Cerebellar nuclear complex (tissue), 1 donor: ENCODE data around the gene IRAK1.

Experiments
- DNase-seq, 2 experiments: peaks; one replicate each; lab custom pipeline; 2025; lab: John Stamatoyannopoulos, UW

Gene IRAK1

DNA sequence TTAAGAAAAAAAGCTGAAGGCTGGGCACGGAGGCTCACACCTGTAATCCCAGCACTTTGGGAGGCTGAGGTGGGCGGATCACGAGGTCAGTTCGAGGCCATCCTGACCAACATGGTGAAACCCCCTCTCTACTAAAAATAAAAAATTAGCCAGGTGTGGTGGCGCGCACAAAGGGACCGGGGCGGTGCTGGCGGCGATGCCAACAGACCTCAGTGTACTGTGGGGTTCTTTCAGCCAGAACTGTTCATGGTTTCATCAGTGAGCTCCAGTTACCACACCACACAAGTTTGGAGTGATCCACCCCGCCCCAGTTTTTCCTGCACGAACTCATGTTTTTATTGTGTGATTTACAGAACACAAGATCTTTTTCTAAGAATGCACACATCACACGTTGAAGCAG lies 21.2 kb upstream of the IRAK1 start:
- no peak for DNase-seq

DNA sequence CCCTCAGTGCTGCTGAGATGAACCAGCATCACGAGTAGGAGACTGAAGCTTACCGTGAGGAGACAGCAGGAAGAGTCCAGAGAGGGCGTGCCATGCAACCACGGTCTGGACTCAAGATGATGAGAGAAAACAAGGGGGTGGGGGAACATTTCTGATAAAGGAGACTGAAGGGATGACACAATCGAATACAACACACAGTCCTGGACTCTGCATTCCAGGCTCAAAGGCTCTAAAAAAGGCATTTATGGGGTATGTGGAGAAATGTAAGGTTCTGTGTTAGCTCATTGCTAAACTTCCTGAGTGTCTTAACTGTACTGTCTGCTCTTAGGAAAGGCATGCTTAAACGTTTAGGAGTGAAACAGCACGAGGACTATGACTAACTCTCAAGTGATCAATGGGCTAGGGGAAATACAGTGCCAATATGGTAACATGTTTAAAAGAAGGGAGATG lies 20.6 kb upstream of the IRAK1 start:
- no peak for DNase-seq

DNA sequence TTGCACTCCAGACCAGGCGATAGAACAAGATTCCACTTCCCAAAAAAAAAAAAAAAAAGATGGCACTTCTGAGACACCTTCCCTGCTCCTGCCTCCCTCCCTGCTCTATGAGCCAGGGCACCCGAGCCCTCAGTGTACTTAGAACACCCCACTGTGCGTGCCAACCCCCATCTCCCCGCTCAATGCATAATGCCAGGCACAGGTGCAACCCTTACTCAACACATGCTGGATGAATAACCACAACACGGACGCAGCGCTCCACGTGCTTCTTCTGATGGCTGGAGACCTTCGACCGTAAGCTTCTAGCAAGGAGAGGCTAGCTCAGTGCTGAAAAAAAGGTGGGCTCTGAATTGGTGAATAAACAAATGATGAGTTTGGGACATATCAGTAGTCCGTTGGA lies 19.9 kb upstream of the IRAK1 start:
- no peak for DNase-seq

DNA sequence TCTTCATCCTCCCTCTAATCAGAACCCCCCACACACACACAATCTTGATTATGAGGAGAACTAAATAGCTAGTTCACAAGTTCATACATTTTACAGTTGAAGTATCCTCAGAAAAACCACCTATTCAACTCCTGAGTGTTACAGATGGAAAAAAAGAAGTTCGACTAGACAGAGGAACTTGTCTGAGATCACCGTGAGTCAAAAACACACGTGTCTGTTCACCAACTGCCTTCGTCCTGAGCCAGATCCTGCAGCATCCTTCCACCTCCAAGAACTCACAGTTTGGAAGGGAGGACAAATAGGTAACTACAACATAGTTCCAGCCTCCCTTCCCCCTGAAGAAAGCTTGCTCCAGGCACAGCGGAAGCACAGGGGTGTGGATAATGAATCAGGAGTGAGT lies 19.0 kb upstream of the IRAK1 start:
- DNase-seq, result no peak

DNA sequence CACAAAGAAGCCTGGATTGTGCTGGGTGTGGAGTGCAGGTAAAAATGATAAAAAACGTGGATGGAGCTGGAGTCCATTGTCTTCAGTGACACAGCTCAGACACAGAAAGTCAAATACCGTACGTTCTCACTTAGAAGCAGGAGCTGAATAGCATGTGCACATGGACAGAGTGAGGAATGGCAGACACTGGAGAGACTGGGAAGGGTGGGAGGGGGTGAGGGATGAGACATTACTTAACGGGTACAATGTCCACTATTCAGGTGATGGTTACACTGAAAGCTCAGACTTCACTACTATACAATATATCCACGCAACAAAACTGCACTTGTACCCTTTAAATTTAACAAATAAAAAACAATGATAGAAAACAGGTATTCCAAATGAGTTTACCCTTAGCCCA lies 18.1 kb upstream of the IRAK1 start:
- no peak for DNase-seq

DNA sequence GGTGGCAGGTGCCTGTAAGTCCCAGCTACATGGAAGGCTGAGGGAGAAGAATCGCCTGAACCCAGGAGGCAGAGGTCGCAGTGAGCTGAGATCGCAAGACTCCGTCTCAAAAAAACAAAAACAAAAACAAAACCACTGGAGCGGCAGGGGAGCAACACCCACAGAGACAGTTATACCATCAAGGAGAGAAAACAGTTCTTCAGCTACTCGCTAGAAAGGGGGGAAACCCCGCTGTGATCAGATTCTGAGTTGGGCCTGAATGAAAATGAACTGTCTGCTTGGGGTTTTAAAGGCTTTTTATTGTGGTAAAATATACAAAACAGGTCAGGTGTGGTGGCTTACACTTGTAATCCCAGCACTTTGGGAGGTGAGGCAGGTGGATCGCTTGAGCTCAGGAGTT lies 16.8 kb upstream of the IRAK1 start:
- no peak for DNase-seq

DNA sequence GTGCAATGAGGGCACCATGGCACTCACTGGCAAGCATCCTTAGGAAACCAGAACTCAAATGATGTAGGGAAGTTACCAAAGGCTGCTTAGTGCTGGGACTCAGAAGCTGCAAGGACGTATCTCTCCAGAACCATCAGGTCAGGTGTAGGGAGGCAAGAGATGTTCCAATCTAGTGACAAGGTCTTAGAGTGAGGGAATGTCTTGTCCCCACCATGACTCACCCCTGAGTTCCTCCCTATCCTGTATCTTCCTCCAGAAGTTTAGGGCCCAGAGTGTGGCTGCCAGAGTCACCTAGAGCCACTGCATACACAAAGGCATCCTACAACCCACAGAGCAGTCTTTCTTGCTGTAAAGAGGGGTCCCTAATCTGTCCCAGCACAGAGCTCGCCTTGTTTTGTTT lies 14.1 kb upstream of the IRAK1 start:
- DNase-seq, result no peak

DNA sequence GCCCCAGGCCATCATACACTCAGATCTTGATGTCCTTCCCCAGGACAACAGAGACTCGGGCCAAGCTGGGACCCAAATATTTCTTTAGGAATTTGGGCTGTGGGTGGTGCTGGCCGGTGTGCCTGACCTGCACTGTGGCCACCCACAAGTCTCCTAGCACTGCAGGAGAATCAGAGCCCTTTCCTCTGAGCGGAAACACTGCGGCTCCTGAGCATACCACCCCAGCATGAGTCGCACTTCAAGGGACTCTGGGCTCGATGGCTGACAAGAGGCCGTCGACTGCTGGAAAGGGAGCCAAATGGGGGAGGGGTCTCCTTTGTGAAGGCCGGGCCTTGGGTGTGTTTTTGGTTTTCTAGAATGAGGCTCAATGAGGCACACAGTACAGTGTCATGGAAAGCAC lies 13.0 kb upstream of the IRAK1 start:
- DNase-seq, result no peak

DNA sequence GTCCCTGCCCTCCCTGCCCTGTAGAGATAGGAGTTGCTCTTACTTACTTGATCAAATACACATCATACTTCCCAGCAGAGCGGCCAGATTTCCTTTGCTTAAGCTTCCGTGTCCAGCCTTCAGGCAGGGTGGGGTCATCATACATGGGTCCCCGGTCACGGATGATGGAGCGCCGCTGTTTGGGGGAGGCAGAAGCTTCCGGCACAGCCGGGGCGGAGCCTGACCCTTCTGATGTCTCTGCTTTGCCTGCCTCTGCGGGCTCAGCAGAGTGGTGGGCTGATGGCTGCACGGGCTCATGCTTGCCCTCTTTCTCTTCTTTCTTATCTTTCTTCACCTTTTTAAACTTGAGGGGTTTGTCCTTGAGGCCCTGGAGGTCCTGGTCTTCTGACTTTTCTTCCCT lies 12.5 kb upstream of the IRAK1 start:
- DNase-seq, result no peak

DNA sequence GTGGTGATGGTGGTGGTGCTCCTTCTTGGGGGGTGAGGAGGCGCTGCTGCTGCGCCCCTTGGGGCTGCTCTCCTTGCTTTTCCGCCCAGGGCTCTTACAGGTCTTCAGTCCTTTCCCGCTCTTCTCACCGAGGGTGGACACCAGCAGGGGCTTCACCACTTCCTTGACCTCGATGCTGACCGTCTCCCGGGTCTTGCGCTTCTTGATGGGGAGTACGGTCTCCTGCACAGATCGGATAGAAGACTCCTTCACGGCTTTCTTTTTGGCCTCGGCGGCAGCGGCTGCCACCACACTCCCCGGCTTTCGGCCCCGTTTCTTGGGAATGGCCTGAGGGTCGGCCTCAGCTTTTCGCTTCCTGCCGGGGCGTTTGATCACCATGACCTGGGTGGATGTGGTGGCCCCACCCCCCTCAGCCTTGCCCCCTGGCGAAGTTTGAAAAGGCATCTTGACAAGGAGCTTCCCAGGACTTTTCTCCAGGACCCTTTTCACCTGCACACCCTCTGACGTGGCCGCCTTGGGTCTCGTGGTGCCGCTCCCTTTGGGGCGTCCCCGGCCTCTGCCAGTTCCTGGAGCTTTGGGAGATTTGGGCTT lies 11.1 kb upstream of the IRAK1 start:
- DNase-seq, result no peak

DNA sequence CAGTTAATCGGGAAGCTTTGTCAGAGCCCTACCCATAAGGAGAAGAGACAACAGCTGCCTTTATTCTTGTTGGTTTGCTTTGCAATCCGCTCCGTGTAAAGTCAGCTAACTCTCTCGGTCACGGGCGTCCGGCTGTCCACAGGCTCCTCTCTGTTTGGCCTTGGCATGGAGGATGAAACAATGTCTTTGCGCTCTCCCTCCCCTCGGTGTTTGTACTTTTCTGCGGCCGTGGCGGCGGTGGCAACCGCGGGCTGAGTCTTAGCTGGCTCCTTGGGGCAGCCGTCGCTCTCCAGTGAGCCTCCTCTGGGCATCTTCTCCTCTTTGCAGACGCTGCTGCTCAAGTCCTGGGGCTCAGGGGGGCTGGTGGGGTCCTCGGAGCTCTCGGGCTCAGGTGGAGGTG lies 10.6 kb upstream of the IRAK1 start:
- no peak for DNase-seq

DNA sequence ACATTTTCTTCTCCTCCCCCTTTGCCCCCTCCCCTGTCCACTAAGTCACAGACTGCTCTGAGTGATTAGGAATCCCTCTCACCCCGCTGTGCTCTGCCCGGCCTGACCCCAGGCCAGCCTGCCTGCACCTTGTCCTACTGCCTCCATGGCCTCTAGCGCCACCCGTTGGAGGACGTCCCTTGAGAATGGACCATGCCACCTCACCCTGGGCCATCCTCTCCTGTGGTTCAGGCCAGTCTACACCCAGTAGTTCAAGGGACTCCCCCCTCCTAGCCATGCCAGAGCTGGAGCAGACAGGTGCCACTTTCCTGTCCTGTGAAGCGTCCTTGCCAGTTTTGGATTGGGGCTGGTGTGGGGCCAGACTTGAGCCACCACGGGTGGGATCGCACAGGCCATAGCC lies 9.7 kb upstream of the IRAK1 start:
- DNase-seq, result no peak

DNA sequence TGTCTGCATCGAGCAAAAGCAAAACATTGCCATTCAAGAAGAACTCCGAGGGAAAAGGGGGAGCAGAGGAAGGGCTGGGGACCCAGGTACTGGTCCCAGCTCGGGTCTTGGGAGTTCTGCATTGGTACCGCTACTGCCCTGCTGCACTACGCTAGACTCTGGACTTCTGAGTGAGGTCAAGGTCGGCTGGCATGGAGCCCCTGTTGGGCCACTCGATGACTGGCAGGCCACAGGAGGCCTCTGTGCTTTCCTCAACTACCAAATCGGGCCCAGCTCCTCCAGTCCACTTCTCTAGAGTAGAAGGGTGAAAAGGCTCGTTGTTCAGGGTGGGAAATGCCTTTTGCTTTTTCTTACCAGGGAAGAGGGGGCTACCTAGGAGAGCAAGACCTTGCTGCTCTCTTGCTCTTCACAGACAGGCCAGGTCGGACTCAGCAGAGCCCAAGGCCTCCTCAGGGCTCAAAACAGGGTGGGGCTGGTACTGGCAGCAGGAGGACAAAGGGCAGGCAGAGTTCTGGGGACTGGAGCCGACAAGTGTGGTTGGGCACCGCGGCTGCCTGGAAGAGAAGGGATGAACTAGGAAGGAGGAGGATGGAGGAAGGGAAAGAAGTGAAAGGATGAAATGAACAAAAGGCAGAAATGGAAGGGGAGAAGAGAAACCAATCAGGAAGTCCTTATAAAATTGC lies 8.9 kb upstream of the IRAK1 start:
- no peak for DNase-seq

DNA sequence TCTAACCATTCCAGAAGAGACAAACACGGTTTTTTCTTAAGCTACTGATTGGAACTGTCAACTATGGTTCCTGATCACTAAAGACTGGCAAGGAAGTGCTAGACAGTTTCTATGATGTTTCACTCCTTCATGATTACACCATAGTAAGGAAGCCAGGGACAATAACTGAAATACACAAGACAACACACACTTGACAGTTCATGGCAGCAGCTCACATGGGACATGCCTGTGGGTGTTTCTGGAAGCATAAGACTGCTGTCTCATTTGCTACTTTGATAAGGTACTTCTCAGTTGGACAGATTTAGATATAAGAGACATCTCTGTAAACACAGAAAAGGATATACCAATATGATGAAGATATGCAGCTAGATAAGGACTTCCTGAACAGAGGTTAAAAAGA lies 8.3 kb upstream of the IRAK1 start:
- no peak for DNase-seq

DNA sequence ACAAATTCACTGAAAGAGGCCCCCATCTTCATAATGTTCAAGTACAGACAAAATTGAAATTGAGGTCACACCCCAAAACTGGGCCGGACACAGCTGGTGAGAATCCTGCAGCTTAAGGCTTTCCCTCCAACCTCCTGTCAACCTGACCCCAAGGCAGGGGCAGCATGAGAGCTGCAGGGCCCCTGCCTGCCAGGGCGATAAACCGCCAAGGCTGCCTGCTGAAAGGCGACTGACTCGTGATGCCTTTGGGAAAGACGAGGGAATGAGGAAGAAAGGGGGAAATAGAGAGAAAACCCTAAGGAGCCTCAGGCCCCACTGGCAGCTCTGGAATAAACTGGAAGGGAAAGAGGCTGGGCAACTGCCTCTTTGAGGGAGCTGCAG lies 7.3 kb upstream of the IRAK1 start:
- DNase-seq, result no peak

DNA sequence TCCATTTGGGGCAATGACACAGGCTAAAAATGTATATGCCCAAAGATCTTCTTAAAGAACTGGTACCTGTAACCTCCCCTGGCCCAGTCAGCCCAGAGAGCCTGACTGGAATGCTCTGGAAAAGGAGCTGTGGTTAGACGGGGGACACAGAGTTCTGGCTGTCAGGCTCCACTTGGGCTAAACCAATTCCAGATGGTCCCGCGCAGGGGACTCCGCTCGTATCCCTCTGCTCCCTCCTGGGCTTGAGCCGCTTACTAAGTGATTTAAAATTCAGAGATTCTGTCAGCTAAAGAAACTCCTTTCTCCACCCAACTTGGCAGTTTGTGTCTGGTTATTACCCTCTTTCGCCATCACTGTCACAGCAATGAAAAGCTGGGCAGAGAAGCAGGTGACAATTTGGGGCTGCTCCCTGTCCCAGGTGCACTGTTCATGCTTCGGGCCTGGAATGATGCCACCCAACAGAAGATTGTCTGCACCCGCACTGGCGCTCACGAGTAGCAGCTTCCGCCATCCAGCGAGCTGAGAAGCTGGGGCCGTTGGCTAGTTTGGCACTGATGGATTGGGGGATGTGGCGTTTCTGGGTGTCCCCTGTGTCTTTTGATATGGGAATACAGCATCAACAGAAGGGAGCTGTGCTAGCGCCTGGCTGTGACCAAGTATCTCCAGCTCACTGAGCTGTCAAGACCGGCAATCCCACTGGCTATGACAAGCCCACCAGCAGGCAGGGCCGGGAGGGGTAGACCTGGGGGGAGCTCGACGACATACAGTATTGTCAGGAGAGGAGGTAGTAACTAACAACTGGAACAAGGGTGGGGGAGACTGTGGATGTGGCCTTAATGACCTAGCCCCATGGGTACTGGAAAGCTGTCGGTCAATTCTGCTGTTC lies 6.7 kb upstream of the IRAK1 start:
- DNase-seq, result no peak

DNA sequence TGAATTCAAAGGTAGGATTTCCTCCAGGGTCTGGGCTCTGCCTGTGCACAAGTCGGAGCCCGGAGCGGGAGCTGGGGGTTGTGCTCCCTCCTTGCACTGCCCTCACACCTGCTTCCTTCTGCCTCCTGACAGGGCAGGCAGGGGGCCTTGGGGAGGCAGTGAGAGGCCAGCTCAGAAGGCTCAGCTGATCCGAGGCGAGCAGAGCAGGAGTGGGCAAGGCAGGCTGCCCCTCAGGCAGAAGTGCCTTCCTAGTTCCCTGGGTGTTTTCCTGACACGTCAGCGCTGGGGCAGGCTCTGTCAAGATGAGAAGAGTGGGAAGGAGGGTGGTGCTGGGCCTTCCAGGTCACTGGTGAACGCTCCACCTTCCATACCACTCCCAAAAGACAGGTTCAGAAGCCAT lies 5.5 kb upstream of the IRAK1 start:
- no peak for DNase-seq

DNA sequence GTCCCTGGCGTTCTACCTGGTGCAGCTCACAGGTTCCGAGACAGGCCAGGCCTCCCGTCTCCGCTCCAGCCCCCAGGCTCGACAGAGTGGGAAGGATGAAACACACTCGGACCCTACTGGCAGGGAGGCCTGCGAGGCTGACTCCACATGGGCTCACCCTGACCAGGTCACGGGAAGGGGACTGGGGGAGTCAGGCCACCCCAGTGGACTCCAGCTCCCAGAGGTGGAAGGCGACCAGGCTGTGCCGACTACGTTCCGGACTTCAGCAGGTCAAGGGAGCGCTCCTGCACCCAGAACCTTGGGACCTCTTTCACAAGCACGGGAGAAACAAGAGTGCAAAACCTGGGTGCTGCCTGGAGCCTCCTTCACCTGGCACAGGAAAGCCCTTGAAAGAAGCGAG lies 4.6 kb upstream of the IRAK1 start:
- DNase-seq, result no peak

DNA sequence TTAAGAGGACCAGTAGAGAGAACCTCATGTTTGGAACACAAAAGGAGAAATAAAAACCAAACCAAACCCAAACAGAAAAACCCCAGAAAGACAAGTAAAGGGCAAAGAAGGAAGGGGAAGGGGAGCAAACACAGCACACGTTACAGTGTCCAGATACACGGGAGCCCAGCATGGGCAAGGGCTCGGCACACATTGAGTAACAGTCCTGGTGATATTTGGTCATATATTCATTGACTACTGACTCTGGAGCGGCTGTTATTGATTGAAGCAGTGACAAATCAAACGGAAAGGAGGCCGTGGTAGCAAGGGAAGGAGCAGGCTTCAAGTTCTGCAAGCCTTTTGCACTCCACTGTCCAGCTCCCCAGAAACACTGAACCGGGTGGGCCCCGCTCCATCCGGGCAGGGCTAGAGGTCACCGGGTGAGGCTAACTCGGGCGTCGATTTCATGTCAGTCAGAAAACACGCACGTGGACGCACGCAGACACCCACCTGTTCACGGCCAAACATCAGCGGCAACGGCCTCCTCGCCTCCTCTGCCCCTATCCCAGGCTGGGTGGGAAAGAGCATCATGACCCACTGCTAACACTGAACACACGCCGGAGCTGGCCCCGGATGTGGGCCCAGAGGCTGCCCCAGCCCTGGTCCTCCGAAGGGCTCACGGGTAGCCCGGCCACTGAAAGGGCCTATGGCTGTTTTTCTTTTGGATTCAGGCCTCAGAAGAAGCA lies 3.7 kb upstream of the IRAK1 start:
- no peak for DNase-seq

DNA sequence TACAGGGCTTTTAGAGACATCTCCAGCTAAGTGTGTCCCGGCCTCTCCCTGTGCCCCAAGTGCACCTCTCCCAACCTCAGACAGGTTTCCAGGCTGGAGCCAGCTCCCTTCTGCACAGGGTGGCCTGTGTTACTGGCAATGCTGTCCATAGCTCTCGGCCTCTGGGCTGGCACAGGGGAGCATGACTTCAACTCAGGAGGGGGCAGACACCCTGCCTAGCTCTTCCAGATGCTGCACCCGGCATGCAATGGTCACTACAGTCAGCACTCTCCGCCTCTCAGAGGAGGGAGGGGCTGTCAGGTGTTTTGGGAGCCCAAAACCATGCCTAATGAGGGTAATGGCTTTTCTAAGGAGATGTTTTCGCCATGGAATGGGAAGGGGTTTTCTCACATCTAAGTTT lies 2.4 kb upstream of the IRAK1 start:
- DNase-seq, result no peak

DNA sequence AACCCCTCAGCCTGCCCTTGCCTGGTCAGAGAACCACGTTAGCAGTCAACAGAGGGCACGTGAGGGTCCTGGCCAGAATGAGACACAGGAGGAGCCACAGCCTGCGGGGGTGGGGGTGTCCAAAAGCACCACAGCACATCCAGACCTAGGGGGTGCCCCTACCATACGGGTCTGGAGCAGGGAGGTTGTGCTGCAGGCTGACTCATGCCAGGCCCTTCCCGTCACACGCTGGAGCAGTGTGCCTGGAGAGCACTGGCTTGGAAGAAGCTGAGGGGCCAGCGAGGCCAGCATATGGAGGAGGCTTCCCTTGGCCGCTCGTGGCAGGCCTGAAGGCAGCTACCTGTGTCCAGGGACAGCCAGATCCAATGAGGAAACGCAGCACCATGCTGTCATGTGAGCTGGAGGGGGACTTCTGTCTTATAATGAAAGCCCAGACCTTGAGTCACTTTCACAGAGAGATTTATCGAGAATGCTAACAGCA lies 1.5 kb upstream of the IRAK1 start:
- DNase-seq, result peak; percentile 4 to 15

DNA sequence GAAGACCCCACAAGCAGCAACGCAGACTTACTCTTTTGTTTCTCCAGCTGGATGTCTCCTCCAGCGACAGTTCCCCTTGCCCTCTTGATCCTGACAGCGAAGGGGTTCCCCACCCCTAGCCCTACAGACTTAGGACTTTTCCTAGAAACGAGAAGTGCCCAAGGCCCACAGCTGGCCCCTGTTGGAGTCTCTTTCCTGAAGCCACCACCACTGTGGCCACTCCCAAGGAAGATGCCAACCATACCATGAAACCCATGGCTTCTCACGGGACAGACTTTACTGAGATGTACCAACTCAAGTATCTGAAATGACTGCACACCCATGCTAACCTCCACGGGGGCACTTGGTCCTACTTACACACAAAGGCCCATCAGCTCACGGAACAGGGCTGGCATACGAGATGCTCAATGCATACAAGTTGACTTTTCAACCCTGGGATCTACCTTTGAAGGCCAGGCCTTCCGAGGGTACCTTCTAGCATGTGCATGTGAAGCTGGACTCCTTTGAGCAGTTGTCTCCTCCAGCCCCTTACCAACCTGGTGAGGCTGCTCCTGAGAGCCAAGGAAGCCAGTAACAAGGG lies 924 bp upstream of the IRAK1 start:
- DNase-seq, result no peak
